Measurements from ENCODE around the gene PARD6A.
"Not testable (repeated sequence)": the region's sequence is repeated elsewhere in the genome, so short reads cannot be mapped to it uniquely, and the experiment has no call there.

Gene PARD6A

DNA sequence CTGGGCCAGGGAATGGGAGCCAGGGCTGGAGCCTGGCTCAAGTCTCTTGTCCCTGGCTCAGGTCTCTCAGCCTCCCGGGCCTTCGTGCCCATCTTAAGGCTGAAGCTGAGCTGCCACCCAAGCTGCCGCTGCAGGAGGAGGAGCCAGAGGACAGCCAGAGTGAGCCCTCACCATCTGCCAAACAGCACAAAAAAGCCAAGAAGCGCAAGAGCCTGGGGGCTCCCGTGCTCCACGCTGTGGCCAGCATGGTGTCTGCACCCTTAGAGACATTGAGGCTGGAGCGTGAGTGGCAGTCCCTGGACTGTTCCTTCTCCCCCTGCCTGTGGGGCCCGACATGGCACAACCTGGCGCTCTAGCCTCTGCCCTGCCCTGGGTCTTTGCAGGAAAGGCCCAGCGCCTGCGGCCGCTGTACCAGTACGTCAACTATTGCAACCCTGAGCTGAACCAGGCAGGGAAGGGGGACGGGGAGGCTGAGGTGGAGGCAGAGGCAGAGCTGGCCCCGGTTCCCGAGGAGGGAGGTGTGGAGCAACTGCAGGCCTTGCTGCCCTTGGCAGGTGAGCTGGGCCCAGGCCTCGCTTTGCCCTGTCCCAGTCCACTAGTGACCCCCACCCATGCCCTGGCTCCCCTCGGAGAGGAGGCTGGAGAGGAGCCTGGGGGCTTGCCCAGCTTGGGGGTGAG lies 7.2 kb downstream of the PARD6A start:
- peak; percentile 91 for DNase-seq

- peak; percentile 58 for DNase-seq
Measured at GRCh38 chr16:67668495-67669157, 7.9 kb downstream of the PARD6A start.

GRCh38 chr16:67669499-67670101 lies 8.8 kb downstream of the PARD6A start:
- no peak for DNase-seq

- no peak for DNase-seq
Measured at GRCh38 chr16:67672306-67672705, 11.5 kb downstream of the PARD6A start.

GRCh38 chr16:67672739-67673662 lies 12.2 kb downstream of the PARD6A start:
- peak; percentile 71 for DNase-seq

DNA sequence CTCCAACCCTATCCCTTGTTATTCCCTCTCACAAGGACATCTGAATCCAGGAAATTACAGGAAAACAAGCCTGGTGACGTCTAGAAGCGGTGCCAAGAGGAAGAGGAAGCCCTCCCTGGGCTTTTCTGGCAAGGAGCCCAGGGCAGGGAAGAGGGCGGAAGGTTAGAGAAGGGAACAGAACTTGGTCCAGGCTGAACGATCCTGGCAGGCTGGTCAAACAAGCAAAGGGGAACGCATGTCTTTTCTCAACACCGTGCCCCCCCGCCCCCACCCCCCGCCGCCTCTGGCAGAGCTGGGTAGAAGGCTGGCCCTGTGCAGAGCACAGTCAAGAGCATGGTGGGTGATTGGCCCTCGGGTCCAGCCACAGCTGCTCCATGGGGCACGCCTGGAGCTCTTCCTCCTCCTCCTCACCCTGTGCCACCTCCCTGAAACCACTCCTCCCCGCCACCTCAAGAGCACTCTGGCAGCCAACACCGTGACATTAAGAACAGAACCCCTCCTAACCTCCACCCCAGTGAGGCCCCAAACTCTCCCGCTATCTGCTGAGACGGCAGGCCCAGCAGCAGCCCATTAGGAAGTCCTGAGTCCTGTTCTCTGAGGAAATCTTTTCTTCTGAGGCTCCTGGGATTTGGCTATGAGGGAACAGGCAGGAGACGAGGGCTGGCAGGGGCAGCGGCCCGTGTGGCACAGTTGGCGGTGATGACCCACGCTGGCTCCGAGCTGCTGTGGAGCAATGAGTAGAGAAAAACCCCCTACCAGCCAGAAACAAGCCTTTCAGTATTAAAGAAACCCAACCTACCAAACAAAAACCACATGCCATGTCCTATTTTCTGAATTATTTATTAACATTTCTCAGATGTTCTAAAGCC lies 13.2 kb downstream of the PARD6A start:
- DNase-seq = no peak

GRCh38 chr16:67674851-67675578 lies 14.3 kb downstream of the PARD6A start:
- no peak for DNase-seq

DNA sequence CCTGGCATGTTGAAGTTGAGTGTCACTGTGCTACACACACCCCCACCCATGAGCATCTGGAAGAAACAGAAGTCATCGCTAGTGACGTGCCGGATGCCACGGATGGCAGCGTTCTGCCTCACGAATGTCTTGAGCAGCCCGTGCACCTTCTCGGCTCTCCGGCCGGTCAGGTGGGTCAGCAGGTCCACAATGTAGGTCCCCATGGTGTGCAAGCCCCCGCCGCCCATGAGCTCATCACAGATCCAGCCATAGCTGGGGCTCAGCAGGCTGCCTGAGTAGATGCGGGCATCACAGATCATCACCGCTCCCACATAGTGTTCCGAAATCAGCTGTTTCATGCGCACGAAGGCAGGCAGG lies 14.8 kb downstream of the PARD6A start:
- no peak for DNase-seq

GRCh38 chr16:67675999-67676398 lies 15.2 kb downstream of the PARD6A start:
- DNase-seq = no peak

DNA sequence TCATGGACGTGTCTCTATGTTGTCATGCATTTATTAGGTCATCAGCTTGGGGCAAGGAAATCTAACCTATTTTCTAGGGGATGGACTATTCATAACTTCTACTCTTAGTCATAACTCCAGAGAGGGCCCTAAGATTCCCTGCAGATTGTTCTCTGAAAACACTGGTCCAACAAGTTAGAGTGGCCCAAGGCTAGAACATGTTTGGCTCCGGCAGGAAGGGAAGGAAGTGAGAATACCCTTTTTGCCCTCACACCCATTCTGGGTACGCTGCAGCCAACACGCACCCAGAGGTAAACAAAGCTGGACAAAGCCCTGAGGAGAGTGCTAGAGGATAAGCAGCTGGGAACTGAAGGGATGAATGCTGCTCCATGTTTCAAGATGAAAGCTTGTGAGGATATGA lies 15.8 kb downstream of the PARD6A start:
- DNase-seq = no peak

DNA sequence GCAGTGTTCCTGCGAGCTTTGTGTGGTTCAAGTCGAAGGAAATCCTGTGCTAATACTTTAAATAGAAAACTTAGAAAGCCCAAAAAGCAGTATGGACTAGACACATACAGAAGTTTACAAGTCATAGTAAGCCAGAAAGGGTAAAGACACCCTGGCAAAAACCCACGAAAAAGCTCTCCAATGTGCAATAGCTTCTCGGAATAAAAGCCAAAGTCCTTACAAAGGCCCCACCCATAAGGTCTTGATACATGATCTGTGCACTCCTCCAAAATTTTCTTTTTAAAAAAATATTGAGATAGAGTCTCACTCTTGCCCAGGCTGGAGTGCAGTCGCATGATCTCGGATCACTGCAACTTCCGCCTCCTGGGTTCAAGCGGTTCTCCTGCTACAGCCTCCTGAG lies 16.2 kb downstream of the PARD6A start:
- no peak for DNase-seq

DNA sequence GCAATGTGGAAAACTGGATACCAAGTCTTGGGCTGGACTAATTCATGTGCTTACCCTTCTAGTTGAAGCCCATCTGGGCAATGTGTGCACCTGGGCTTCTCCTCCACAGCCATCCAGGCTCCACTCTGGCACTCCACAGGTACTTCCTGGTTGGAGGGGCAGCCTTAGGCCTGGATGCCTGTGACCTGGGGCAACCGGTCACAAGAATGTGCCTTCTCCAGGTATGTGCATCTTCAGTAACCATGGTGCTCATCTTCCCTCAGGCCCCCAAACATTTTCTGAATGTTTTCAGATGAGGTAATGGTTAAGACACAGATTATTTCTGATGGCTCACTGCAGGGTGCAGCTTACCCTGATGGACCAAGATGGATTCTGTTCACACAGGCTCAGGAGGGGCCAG lies 17.0 kb downstream of the PARD6A start:
- DNase-seq = no peak

DNA sequence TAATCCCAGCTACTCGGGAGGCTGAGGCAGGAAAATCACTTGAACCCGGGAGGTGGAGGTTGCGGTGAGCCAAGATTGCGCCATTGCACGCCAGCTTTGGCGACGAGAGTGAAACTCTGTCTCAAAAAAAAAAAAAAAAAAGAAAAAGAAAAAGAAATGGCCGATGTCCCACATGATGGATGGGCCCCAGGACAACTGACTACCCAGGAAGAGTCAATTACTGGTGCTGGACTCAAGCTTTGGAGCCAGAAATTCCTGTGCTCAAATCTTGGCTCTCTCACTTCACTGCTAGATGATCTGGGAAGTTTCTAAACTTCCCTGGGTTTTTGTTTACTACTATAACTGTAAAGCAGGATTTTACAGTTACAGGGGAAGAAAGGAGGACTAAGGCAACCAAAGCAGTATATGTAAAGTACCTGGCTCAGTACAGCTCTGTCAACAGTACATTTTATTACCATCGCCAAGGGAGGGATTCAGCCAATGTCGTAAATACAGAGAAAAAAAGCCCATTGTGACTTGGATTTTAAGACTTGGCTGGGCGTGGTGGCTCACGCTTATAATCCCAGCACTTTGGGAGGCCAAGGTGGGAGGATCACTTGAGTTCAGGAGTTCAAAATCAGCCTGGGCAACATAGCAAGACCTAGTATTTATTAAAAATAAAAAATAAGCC lies 17.7 kb downstream of the PARD6A start:
- DNase-seq = no peak

GRCh38 chr16:67679935-67680897 lies 19.5 kb downstream of the PARD6A start:
- DNase-seq = no peak

GRCh38 chr16:67683767-67684166 lies 23.0 kb downstream of the PARD6A start:
- no peak for DNase-seq

DNA sequence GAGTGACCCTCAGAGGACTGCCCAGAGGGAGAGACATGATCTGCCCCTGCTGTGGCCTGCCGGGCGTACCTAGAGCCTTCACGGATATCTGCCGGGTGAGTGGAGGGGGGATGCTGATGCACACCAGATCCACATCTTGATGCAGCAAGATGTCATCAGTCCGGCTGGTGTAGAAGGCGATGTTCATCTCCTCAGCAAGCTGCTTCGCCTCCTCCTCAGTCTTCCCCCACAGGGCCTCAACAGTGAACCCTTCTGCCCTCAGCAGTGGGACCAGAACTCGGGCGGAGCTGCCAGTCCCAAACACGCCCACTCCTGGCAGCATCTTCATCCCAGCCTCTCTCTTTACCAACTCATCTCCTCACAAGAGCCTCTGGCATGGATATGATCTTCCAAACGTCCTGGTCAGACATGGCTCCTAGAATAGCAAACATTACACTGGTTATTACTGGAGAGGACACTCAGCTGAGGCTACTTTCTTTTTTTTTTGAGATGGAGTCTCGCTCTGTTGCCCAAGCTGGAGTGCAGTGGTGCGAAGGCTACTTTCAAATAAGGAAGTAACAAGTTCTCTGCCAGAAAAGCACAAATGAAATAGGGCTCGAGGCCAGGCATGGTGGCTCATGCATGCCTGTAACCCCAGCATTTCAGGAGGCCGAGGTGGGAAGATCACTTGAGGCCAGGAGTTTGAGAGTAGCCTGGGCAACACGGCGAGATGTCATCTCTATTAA lies 24.8 kb downstream of the PARD6A start:
- no peak for DNase-seq

GRCh38 chr16:67693517-67694285 lies 32.9 kb downstream of the PARD6A start:
- not testable (repeated sequence) for DNase-seq

DNA sequence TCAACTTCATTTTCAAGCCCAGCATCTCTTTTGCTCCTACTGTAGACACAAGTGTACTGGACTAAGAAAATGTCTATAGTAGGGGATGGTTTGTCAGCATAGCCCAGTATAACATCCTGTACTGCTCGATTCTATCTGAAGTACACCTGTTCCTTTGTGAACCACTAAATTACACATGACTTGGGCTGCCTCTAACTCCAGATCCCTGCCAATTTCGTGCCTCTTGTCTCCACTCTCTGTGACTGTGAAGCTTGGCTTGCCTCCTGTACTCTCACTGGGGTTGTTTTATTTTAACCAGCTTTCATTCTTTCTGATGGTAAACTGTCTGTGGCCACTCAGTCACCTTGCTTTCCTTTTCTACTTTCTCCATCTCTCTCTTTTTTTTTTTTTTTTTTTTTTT lies 33.9 kb downstream of the PARD6A start:
- no peak for DNase-seq

All from activated CD4-positive, alpha-beta T cell treated with anti-CD3 and anti-CD28 coated beads for 48 hours (primary cell).